Measurements from ENCODE around the gene PPP4R3B. TPM values are rescaled to one million over a fixed set of nuclear protein-coding genes. Genes with fewer than 3 reads are reported as not detected.

PPP4R3B gene
- total and polyA plus RNA-seq, 2 of the 4 experiments (the other 2 are of a cell fraction): 11.9 to 23.7 TPM

- Histone ChIP-seq H3K4ac (ENCODE audit: low read depth, low read length) (no peak overlapping the region), H3K4me3 (ENCODE audit: insufficient read depth, low read depth, low read length) (no peak overlapping the region), H3K9me3 (ENCODE audit: control insufficient read depth, insufficient read depth, low read length) (no peaks in the 10 kb centered on the region), H4K91ac (ENCODE audit: insufficient read depth, low read depth, low read length) (no peak overlapping the region), H3K23ac (ENCODE audit: low read depth, low read length) (no peak overlapping the region), H3K18ac (ENCODE audit: low read depth, low read length) (no peak overlapping the region), H2AK5ac (ENCODE audit: low read depth, low read length) (no peak overlapping the region), H4K20me1 (ENCODE audit: insufficient read depth, low read length) (peaks cover 15% of the 10 kb centered on the region), H3K14ac (replicated peaks; ENCODE audit: low read depth, low read length) (no peak overlapping the region), H4K5ac (ENCODE audit: low read depth, low read length) (no peak overlapping the region), H2AK9ac (replicated peaks; ENCODE audit: low read depth, low read length, poor library complexity) (no peak overlapping the region), H3K9me1 (ENCODE audit: insufficient read depth, low read length) (peaks cover 11% of the 10 kb centered on the region), H3K27ac (ENCODE audit: insufficient read depth, low read length) (no peak overlapping the region), H3K56ac (ENCODE audit: extremely low read depth, insufficient read depth, low read length) (no peak overlapping the region), H3K36me3 (ENCODE audit: control insufficient read depth, insufficient read depth, low read length) (peaks cover 22% of the 10 kb centered on the region), H2BK15ac (ENCODE audit: low read depth, low read length) (no peak overlapping the region), H3K4me1 (ENCODE audit: control insufficient read depth, insufficient read depth, low read length) (peaks cover 11% of the 10 kb centered on the region), H3K27me3 (ENCODE audit: control insufficient read depth, insufficient read depth, low read length) (no peaks in the 10 kb centered on the region), H2AFZ (replicated peaks; ENCODE audit: low read length, poor library complexity) (no peak overlapping the region), H2BK5ac (ENCODE audit: low read depth, low read length, poor library complexity, severe bottlenecking) (no peak overlapping the region), H2BK20ac (ENCODE audit: low read depth, low read length) (no peak overlapping the region), H3K9ac (ENCODE audit: low read depth, low read length) (no peak overlapping the region), H3K4me2 (ENCODE audit: low read depth, low read length) (no peak overlapping the region), H2BK120ac (ENCODE audit: low read depth, low read length) (no peak overlapping the region), H4K8ac (ENCODE audit: low read depth in 2 of 2, low read length in 2 of 2) (no peak overlapping the region), H3K79me1 (ENCODE audit: low read depth in 1 of 2, low read length in 2 of 2) (peaks cover 28 to 52% of the 10 kb centered on the region in 2 experiments)
- ATAC-seq (ENCODE audit: low read depth) (no peak), DNase-seq (no peak)
- CTCF ChIA-PET: no interaction called here
- TF ChIP-seq RAD21 (IDR thresholded peaks at IDR 0.05; ENCODE audit: low read length): no peak
- peak; percentile 63 for TF ChIP-seq MAFK (IDR thresholded peaks at IDR 0.05; ENCODE audit: low read depth, low read length)
- dilution Hi-C loops (cut with HindIII; ENCODE audit: low sequenced_read_pairs, unreplicated experiment) (no loop called here), intact Hi-C loops (cut with micrococcal nuclease) (no loop called here), in situ Hi-C loops (cut with MboI; ENCODE audit: low sequenced_read_pairs) (no loop called here)
- BruUV-seq (replicated peaks): no TSS peak
- POLR2A ChIA-PET (ENCODE audit: unreplicated experiment): no interaction called here
These were observed 15.6 kb downstream of the PPP4R3B start for GRCh38 chr2:55601849-55602248.
